Bronchial smooth muscle cell (primary cell): ENCODE results near the gene HMGCL. TPM values are rescaled to one million over a fixed set of nuclear protein-coding genes. Genes with fewer than 3 reads are reported as not detected.

Source experiments
- total RNA-seq: library from RNA; depleted of rRNA; stranded (reverse); fragments of >200 nt; gene quantifications from 2 replicates; pipeline ENCODE4 v1.2.1, GENCODE V29; 2014

Gene HMGCL
- 56.2 and 70.0 TPM in 2 replicates for total RNA-seq

GRCh38 chr1:23825076-23825761 lies at the start of gene HMGCL:
Gene HMGCL, minus strand, starts transcription at chr1:23825429. Its CDS starts 14 bp downstream, at chr1:23825415.

DNA sequence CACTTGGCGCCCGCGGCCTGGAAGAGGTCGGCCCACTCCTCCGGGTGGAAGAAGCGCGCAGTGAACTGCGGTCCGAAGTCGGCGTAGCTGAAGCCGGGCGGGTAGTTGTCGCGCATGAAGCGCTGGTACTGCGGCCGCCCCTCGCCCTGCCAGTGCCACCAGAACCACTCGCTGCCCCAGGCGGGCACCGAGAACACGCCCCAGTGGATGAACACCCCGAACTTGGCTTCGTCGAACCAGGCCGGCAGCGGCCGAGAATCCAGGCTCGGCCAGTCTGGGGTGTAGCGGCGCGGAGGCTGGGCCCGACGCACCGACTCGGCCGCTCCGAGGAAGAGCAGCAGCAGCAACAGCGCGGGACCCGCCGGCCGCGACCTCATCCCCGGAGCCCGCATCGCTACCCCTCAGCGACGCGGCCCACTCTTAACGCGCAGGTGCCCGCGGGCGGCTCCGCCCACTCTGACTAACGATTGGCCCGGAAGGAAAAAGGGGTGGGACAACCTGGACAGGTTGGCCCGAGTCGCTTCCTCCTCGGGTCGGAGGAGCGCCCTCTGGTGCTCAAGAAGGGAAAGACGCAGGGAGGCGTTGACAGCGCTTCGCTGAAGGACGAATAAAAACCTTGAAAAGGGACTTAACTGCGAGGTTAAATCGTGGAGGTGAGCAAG lies 42.8 kb upstream of the HMGCL start, which contains the start of gene FUCA1:
FUCA1 (minus strand) TSS at position 396 of the 662 bp plus-strand sequence; CDS start at position 392, 4 bp downstream.

DNA sequence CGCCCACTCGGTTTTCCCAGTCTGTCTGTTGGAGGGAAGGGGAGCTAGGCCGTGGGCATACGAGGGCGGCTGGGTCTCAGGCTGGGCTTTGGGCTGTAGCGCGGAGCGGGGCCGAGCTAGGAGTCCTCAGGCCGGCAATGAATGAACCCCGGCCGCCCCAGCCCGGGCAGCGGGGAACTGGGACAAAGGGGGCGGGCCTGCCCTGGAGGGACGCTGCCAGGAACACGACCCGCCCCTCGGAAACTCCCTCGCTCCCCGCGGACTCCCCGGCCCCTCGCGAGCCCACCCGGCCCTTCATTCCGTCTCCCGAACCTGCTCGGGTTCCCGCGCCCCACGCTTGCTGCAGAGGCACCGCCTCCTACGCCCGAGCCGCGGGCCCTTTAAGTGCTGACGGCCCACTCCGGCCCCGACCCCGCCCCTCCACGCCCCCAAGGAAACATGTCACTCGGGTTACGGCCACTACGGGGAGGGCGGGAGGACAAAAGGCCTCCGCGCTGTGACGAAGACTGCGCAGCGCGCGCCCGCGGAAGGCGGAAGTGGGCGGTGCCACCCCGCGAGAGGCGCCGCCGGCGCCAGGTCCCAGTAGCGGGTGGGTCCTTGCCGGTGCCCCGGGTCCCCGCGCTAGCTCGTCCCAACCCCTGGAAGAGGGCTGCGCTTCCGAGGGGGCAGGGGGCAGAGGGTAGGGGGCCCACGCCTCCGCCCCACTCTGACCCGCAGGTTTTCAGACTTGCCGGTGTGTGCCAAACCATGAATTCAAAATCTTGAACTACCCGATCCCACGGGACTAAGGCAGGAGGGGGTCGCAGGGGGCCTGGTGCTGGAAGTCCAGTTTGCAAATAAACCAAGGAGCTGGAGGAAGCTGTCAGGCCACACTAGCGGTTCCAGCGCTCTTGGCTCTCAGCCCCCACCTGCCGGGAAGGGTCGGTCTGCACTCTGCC lies 24.6 kb downstream of the HMGCL start, which contains the start of gene GALE:
GALE (minus strand) TSS at position 355 of the 938 bp plus-strand sequence. CDS start 1,747 bp downstream, outside the sequence.

DNA sequence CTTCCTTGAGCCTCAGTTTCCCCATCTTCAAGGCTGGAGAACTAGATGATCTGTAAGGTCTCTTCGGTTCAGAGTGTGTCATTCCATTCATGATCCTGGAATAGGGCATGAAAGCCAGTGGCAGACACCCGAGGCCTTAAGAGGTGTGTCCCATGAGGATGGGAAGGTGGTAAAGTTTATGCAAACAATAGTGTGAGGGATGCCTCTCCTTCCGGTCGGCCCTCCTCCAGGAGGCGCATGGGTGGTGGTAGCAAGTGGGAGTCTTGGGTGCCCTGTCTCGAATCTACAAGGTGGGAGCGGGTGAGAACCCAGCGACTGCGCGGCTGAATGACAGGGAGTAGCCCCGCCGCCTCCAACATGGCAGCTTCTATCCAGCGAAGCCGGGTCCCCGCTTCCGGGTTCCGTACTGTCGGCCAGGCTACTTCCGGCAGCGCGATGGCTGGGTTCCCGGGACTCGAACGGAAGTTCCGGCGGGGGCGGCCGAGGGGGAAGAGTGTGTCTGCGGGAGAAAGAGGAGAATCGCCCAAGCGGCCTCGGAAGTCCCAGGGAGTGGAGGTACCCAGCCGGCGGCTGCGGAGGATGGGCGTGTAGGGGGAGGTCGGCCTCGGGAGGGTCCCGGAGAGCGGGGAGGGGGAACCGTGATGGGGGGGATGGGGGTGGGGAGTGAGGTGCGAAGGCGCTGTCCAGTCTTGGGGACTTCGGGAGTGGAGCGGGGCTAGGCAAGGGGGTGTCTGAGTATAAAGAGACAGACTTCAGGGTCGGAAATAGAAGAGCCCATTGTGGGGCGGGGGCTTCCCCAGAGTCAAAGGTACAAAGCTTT lies 34.3 kb downstream of the HMGCL start, which contains the start of gene LYPLA2:
LYPLA2 (plus strand) TSS at position 450 of the 820 bp plus-strand sequence. CDS start 1,538 bp downstream, outside the sequence.

GRCh38 chr1:23777979-23778814 lies 47.0 kb downstream of the HMGCL start, which contains the start of gene PITHD1:
Gene PITHD1, plus strand, starts transcription at chr1:23778418. Its CDS starts 98 bp downstream, at chr1:23778516.

Other genes starting within 250 kb of the HMGCL start
- 1,375 and 1,533 TPM in 2 replicates for gene RPL11, start 133.6 kb downstream of the HMGCL start, total RNA-seq
- gene ELOA, start 82.0 kb downstream of the HMGCL start, total RNA-seq = 11.8 and 13.4 TPM in 2 replicates
- 24.5 and 36.4 TPM in 2 replicates for gene PITHD1, start 47.0 kb downstream of the HMGCL start, total RNA-seq
- gene LYPLA2, start 34.3 kb downstream of the HMGCL start, total RNA-seq = 21.0 and 26.5 TPM in 2 replicates
- gene GALE, start 24.7 kb downstream of the HMGCL start, total RNA-seq = 8.1 and 12.8 TPM in 2 replicates
- 3.3 and 3.9 TPM in 2 replicates for gene FUCA1, start 42.9 kb upstream of the HMGCL start, total RNA-seq
- not detected in 2 replicates for gene CNR2, start 87.9 kb upstream of the HMGCL start, total RNA-seq
- gene PNRC2, start 134.4 kb upstream of the HMGCL start, total RNA-seq = 83.2 and 213 TPM in 2 replicates
- 65.6 and 89.6 TPM in 2 replicates for gene SRSF10, start 154.9 kb upstream of the HMGCL start, total RNA-seq